ENCODE results near the gene RPL41.

The RPL41 gene

GRCh38 chr12:56157201-56158028, 41.0 kb downstream of the RPL41 start:
- no peak for TF ChIP-seq YY1 (IDR thresholded peaks at IDR 0.05; ENCODE audit: insufficient read depth, insufficient read length)
- no peak for TF ChIP-seq ZNF274 (IDR thresholded peaks at IDR 0.05; ENCODE audit: low read depth, low read length)
- TF ChIP-seq SUZ12 (IDR thresholded peaks at IDR 0.05; ENCODE audit: extremely low read depth, insufficient read depth, insufficient read length) = no peak
- peak; percentile 83 for DNase-seq (ENCODE audit: low read depth, low spot score)
- H3K4me3 ChIP-seq (ENCODE audit: insufficient read length, low read depth) = peak overlapping the region; percentile 39
- no peaks in the 10 kb centered on the region for H3K9me3 ChIP-seq (ENCODE audit: insufficient read depth, low read length)
- peak overlapping the region; percentile 96 for H3K9ac ChIP-seq (ENCODE audit: insufficient read length, low read depth)
- peaks cover 62% of the 10 kb centered on the region for H3K36me3 ChIP-seq (ENCODE audit: insufficient read depth, insufficient read length, low read length)
- H3K27me3 ChIP-seq (ENCODE audit: insufficient read depth, insufficient read length) = no peaks in the 10 kb centered on the region
- peaks cover 10% of the 10 kb centered on the region for H3K4me1 ChIP-seq (ENCODE audit: insufficient read depth, insufficient read length)

DNA sequence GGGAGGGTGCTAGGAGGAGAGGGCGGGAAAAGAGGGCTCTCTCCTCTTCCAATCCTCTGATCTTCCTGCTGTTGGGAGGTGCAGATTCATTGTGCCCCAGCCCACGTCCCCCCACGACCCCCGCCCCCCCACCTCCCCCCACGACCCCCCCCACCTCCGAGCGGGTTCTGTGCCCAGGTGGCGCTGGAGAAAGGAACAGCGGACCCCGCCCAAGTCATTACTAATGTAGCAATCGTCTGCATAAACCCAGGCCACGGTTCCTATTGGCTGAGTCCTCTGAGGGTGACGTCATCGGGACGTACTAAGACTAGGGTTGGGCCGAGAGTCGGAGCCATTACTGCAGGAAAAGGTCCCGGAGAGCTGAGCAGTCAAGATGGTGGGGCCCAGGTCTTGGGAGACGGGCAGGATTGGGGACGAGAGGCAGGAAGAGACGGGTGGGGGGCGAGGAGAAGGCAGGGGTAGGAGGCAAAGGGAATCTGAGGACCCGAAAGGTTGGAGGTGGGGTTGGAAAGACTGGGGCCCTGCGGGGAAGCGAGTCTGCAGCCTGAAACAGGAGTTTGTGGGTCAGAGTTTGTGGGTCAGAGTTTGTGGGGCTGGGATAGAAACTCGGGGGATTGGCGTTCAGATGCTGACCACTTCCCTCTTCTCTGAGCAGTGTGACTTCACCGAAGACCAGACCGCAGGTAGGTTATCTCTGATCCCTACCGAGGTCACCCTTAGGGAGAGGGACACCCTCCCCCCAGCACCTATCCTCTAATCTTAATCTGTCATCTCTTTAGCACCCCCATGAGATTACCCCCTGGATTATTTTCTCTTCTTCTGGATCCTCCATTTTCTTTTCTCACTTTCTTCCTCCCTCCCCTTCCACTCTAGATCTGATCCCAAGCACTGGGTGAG, 41.8 kb downstream of the RPL41 start, which contains the start of gene MYL6:
Gene MYL6 (plus strand): TSS at position 331 of the 897 bp plus-strand sequence. CDS start 43 bp downstream, at position 374.
- Histone ChIP-seq H3K9me3 (ENCODE audit: insufficient read depth, low read length) (no peaks in the 10 kb centered on the region), H3K9ac (ENCODE audit: insufficient read length, low read depth) (peak within 1 kb of the TSS; percentile 97), H3K27me3 (ENCODE audit: insufficient read depth, insufficient read length) (no peaks in the 10 kb centered on the region), H3K4me1 (ENCODE audit: insufficient read depth, insufficient read length) (peaks cover 10% of the 10 kb centered on the region), H3K4me3 (ENCODE audit: insufficient read length, low read depth) (peak within 1 kb of the TSS; percentile 92), H3K36me3 (ENCODE audit: insufficient read depth, insufficient read length, low read length) (peaks cover 71% of the 10 kb centered on the region)
- TF ChIP-seq SUZ12 (IDR thresholded peaks at IDR 0.05; ENCODE audit: extremely low read depth, insufficient read depth, insufficient read length) = no peak
- TF ChIP-seq YY1 (IDR thresholded peaks at IDR 0.05; ENCODE audit: insufficient read depth, insufficient read length) = peak; percentile 62
- DNase-seq (ENCODE audit: low read depth, low spot score) = peak; percentile 99

DNA sequence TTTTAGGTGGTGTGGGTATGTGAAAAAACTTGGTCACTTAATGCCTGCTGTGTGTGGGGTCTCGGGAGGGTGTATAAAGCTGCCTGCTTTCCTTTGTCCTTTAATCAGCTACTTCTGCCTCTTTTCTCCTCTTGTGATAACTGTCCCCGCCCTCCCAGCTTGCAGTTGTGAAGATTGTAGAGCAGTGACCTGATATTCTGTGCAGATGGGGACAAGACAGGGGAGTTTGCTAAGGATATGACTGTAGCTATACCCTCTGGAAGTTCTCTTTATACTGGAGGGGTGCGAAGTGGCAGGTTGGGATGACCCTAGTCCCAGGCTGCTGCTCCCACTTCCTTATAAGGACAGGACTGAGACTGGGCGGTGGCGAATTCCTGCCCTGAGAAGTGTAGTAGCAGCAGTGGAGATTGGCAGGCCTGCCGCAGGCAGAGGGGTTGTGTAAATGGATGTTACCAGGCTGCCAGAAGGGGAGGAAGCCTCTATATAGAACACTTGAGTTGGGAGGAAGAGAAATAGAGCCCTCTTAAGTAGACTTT, 42.6 kb downstream of the RPL41 start:
- Histone ChIP-seq H3K4me1 (ENCODE audit: insufficient read depth, insufficient read length) (peaks cover 10% of the 10 kb centered on the region), H3K4me3 (ENCODE audit: insufficient read length, low read depth) (peak overlapping the region; percentile 92), H3K36me3 (ENCODE audit: insufficient read depth, insufficient read length, low read length) (peaks cover 77% of the 10 kb centered on the region), H3K9me3 (ENCODE audit: insufficient read depth, low read length) (no peaks in the 10 kb centered on the region), H3K9ac (ENCODE audit: insufficient read length, low read depth) (peak overlapping the region; percentile 97), H3K27me3 (ENCODE audit: insufficient read depth, insufficient read length) (no peaks in the 10 kb centered on the region)
- DNase-seq (ENCODE audit: low read depth, low spot score) = peak; percentile 47
- TF ChIP-seq ZNF274 (IDR thresholded peaks at IDR 0.05; ENCODE audit: low read depth, low read length) (no peak), SUZ12 (IDR thresholded peaks at IDR 0.05; ENCODE audit: extremely low read depth, insufficient read depth, insufficient read length) (no peak), YY1 (IDR thresholded peaks at IDR 0.05; ENCODE audit: insufficient read depth, insufficient read length) (no peak)

DNA sequence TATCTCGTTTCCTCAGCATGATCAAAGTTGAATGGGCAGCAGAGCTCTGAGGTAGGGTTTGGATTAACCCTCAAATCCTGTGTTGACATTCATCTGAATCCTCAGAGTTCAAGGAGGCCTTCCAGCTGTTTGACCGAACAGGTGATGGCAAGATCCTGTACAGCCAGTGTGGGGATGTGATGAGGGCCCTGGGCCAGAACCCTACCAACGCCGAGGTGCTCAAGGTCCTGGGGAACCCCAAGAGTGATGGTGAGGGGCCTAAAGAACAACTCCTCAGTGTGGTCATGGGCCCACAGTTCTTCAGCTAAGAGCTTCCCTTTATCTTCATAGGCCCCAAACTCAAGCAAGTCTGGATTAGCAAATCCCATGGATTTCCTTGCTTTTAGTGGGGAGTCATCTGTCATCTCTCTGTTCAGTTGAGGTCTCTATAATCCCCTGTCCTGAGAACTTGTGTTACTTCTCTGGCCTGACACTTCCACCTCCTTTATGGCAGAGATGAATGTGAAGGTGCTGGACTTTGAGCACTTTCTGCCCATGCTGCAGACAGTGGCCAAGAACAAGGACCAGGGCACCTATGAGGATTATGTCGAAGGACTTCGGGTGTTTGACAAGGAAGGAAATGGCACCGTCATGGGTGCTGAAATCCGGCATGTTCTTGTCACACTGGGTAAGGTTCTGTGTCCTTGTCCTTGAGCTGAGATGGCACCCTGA, 43.2 kb downstream of the RPL41 start:
- peak overlapping the region; percentile 97 for H3K9ac ChIP-seq (ENCODE audit: insufficient read length, low read depth)
- peak overlapping the region; percentile 92 for H3K4me3 ChIP-seq (ENCODE audit: insufficient read length, low read depth)
- H3K27me3 ChIP-seq (ENCODE audit: insufficient read depth, insufficient read length) = no peaks in the 10 kb centered on the region
- H3K36me3 ChIP-seq (ENCODE audit: insufficient read depth, insufficient read length, low read length) = peaks cover 77% of the 10 kb centered on the region
- TF ChIP-seq ZNF274 (IDR thresholded peaks at IDR 0.05; ENCODE audit: low read depth, low read length) (no peak), SUZ12 (IDR thresholded peaks at IDR 0.05; ENCODE audit: extremely low read depth, insufficient read depth, insufficient read length) (no peak), YY1 (IDR thresholded peaks at IDR 0.05; ENCODE audit: insufficient read depth, insufficient read length) (no peak)
- peaks cover 8% of the 10 kb centered on the region for H3K4me1 ChIP-seq (ENCODE audit: insufficient read depth, insufficient read length)
- H3K9me3 ChIP-seq (ENCODE audit: insufficient read depth, low read length) = no peaks in the 10 kb centered on the region
- DNase-seq (ENCODE audit: low read depth, low spot score) = no peak

GRCh38 chr12:56160193-56160763, 43.8 kb downstream of the RPL41 start:
- peaks cover 8% of the 10 kb centered on the region for H3K4me1 ChIP-seq (ENCODE audit: insufficient read depth, insufficient read length)

More at GRCh38 chr12:56160193-56160763, 43.8 kb downstream of the RPL41 start:
- no peaks in the 10 kb centered on the region for H3K27me3 ChIP-seq (ENCODE audit: insufficient read depth, insufficient read length)
- peak overlapping the region; percentile 97 for H3K9ac ChIP-seq (ENCODE audit: insufficient read length, low read depth)
- H3K36me3 ChIP-seq (ENCODE audit: insufficient read depth, insufficient read length, low read length) = peaks cover 75% of the 10 kb centered on the region
- no peak for TF ChIP-seq YY1 (IDR thresholded peaks at IDR 0.05; ENCODE audit: insufficient read depth, insufficient read length)
- no peak for TF ChIP-seq SUZ12 (IDR thresholded peaks at IDR 0.05; ENCODE audit: extremely low read depth, insufficient read depth, insufficient read length)
- TF ChIP-seq ZNF274 (IDR thresholded peaks at IDR 0.05; ENCODE audit: low read depth, low read length) = no peak
- DNase-seq (ENCODE audit: low read depth, low spot score) = peak; percentile 40
- H3K9me3 ChIP-seq (ENCODE audit: insufficient read depth, low read length) = no peaks in the 10 kb centered on the region
- H3K4me3 ChIP-seq (ENCODE audit: insufficient read length, low read depth) = peak overlapping the region; percentile 92
